Chondrocyte (in vitro differentiated cells): Measurements from ENCODE around the gene FBXL17. TPM values are rescaled to one million over a fixed set of nuclear protein-coding genes. Genes with fewer than 3 reads are reported as not detected.

Experiments used
- DNase-seq: peaks from one replicate; pipeline ENCODE4 v3.0.0; 2021; ENCODE audit warnings: mixed read lengths, low spot score
- H3K27ac Mint-ChIP-seq: one replicate; pipeline ENCODE4 v1.8.0; 2021; ENCODE audit warnings: mild to moderate bottlenecking, moderate library complexity, mixed read lengths; ENCODE audit not compliant: unreplicated experiment
- H3K27me3 Mint-ChIP-seq: 2 replicates; pipeline ENCODE4 v1.8.0; 2021; ENCODE audit warnings: low read depth, mixed read lengths
- H3K36me3 Mint-ChIP-seq: 2 replicates; pipeline ENCODE4 v1.8.0; 2021; ENCODE audit warnings: low read depth, mixed read lengths
- H3K4me1 Mint-ChIP-seq: 2 replicates; pipeline ENCODE4 v1.8.0; 2021; ENCODE audit warnings: low read depth, mild to moderate bottlenecking, mixed read lengths
- H3K4me3 Mint-ChIP-seq: one replicate; pipeline ENCODE4 v1.8.0; 2021; ENCODE audit warnings: mild to moderate bottlenecking, moderate library complexity, mixed read lengths; ENCODE audit not compliant: unreplicated experiment
- H3K9me3 Mint-ChIP-seq: 2 replicates; pipeline ENCODE4 v1.8.0; 2021; ENCODE audit warnings: low read depth, mixed read lengths
- CTCF ChIP-seq: fragments of 200-600 bp; sonication (generic); IDR thresholded peaks from 2 replicates; pipeline ENCODE4 v1.5.0; 2021; ENCODE audit warnings: antibody characterized with exemption, mild to moderate bottlenecking, moderate library complexity
- total RNA-seq: library from RNA; stranded (reverse); gene quantifications from 3 replicates; pipeline ENCODE4 v1.2.1, GENCODE V29; 2021

Gene FBXL17
- total RNA-seq, 1 donor from 2014 or later: 15.3 TPM

- Mint-ChIP-seq H3K27me3 (no peaks in the 10 kb centered on the region), H3K27ac (no peak overlapping the region), H3K9me3 (no peaks in the 10 kb centered on the region), H3K4me1 (no peaks in the 10 kb centered on the region), H3K4me3 (no peak overlapping the region), H3K36me3 (no peaks in the 10 kb centered on the region)
- no peak for DNase-seq
- no peak for TF ChIP-seq CTCF
Measured at GRCh38 chr5:108061941-108062340, 320.0 kb downstream of the FBXL17 start.

GRCh38 chr5:108060340-108060739 is 321.6 kb downstream of the FBXL17 start:
- no peak overlapping the region for H3K27ac Mint-ChIP-seq
- H3K27me3 Mint-ChIP-seq: no peaks in the 10 kb centered on the region
- H3K4me1 Mint-ChIP-seq: no peaks in the 10 kb centered on the region
- DNase-seq: no peak
- no peaks in the 10 kb centered on the region for H3K36me3 Mint-ChIP-seq
- no peaks in the 10 kb centered on the region for H3K9me3 Mint-ChIP-seq
- H3K4me3 Mint-ChIP-seq: no peak overlapping the region
- TF ChIP-seq CTCF: no peak

- Mint-ChIP-seq H3K27me3 (no peaks in the 10 kb centered on the region), H3K27ac (no peak overlapping the region), H3K4me3 (no peak overlapping the region), H3K4me1 (no peaks in the 10 kb centered on the region), H3K36me3 (no peaks in the 10 kb centered on the region), H3K9me3 (peaks cover under 1% of the 10 kb centered on the region)
- DNase-seq: no peak
- TF ChIP-seq CTCF: no peak
Measured at GRCh38 chr5:108059334-108059733, 322.6 kb downstream of the FBXL17 start.

GRCh38 chr5:108054349-108054748 is 327.5 kb downstream of the FBXL17 start:
- no peak for TF ChIP-seq CTCF
- H3K27me3 Mint-ChIP-seq: no peaks in the 10 kb centered on the region
- no peak overlapping the region for H3K4me3 Mint-ChIP-seq
- no peak overlapping the region for H3K27ac Mint-ChIP-seq
- peaks cover 28% of the 10 kb centered on the region for H3K36me3 Mint-ChIP-seq
- DNase-seq: no peak
- peaks cover 42% of the 10 kb centered on the region for H3K9me3 Mint-ChIP-seq
- H3K4me1 Mint-ChIP-seq: no peaks in the 10 kb centered on the region

GRCh38 chr5:108046955-108047670 is 334.8 kb downstream of the FBXL17 start:
- DNase-seq: no peak
- no peak overlapping the region for H3K4me3 Mint-ChIP-seq
- no peaks in the 10 kb centered on the region for H3K4me1 Mint-ChIP-seq
- H3K27me3 Mint-ChIP-seq: no peaks in the 10 kb centered on the region
- peaks cover 20% of the 10 kb centered on the region for H3K36me3 Mint-ChIP-seq
- no peak for TF ChIP-seq CTCF
- no peak overlapping the region for H3K27ac Mint-ChIP-seq
- peaks cover 28% of the 10 kb centered on the region for H3K9me3 Mint-ChIP-seq
